Right ventricle myocardium inferior (tissue), 1 donor: ENCODE measurements around the gene C15orf40. TPM values are rescaled to one million over a fixed set of nuclear protein-coding genes. Genes with fewer than 3 reads are reported as not detected.

Experiments
- ATAC-seq: fragments of 200-7000 bp; cut with Tn5 transposase; one replicate; pipeline ENCODE4 v1.9.1; 2020; ENCODE audit warnings: mild to moderate bottlenecking, moderate library complexity
- DNase-seq: peaks from one replicate; pipeline ENCODE4 v3.0.0; 2021; ENCODE audit errors: missing footprints
- intact Hi-C: fragments of 100-400 bp; cut with DNase I; formaldehyde crosslinking; loops from one replicate; pipeline ENCODE4 v1.11.0; 2022
- total RNA-seq: library from RNA; stranded (reverse); fragmentation: NEBNext Ultra II Directional; extraction: Animal tissue kit (Norgen Biotek cat#: 25700); gene quantifications from one replicate; pipeline ENCODE4 v1.2.1, GENCODE V29; 2021
- donor health status: DM: no; HTN: yes; CAD: no; lungs with severe emphysema.

C15orf40 gene
- total RNA-seq, 1 donor from 2014 or later: 11.1 TPM

GRCh38 chr15:82999905-83000671 is 11.4 kb downstream of the C15orf40 start:
- DNase-seq: no peak
- ATAC-seq: peak; percentile 76
- intact Hi-C loops: loop anchor here (2.0 kb wide), 1 partner anchor 149 kb away; no protein-coding TSS in a partner anchor

- intact Hi-C loops: no loop called here
- no peak for ATAC-seq
These were observed 12.0 kb downstream of the C15orf40 start for GRCh38 chr15:82999426-82999825.

DNA sequence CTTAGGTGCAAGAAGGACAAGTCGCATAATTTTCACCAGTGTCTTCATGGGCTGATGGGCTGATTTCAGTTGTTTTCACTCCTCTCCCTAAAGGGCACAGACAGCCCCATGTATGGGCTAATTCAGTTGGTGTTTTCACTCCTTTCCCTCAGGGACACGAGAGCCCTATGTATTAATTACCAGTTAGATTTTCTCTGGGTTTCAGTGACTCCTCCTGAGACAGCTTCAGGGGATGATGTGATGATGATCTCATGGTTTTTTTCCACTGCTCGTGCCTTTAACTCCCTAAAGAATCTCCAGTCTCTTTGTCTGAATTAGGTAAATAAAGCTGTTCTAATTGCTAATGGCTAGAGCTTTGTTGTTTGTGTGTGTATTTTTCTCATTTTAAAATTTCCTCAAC is 15.5 kb downstream of the C15orf40 start:
- DNase-seq (no peak), ATAC-seq (no peak)
- intact Hi-C loops: no loop called here

More at GRCh38 chr15:82999426-82999825, 12.0 kb downstream of the C15orf40 start:
- no peak for DNase-seq

DNA sequence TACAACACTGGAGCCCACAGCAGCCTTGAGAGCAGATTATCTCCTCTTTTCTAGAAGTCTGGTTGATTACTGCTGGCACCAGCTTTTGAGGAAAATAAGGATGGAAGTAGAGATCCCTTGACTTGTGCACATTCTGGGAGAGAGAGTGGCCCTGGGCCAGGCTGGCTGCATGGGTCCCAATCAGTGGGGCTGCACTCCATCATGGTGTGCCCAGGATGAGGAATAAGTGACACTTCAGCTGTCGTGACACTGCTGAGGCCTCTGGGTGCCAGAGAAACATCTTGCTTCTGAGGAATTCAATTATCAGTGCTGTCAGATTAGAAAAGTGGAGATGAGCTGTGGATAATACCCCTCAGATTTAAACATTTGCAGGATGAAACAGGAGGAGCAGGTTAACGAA is 16.4 kb downstream of the C15orf40 start:
- intact Hi-C loops: no loop called here
- DNase-seq: no peak
- ATAC-seq: no peak

DNA sequence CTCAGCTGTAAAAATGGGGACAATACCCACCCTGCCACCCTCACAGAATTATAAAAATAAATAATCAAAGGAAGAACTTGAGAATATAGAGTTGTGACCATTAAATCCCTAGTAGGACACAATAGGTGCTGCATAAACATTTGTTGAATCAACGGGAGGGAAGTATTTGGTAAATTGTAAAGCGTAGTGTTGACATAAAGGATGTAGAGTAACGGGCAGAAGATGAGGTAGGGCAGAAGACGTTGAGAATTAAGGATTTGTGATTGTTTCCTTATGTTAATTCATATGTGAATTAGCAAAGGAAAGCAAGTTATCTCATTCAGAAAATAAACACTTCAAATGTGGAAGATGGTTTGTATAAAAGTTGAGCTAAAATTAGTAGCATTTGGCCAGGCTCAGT is 18.3 kb downstream of the C15orf40 start:
- DNase-seq (no peak), ATAC-seq (no peak)
- intact Hi-C loops: no loop called here

GRCh38 chr15:82992436-82992998 is 18.9 kb downstream of the C15orf40 start:
- DNase-seq (no peak), ATAC-seq (no peak)
- intact Hi-C loops: no loop called here

DNA sequence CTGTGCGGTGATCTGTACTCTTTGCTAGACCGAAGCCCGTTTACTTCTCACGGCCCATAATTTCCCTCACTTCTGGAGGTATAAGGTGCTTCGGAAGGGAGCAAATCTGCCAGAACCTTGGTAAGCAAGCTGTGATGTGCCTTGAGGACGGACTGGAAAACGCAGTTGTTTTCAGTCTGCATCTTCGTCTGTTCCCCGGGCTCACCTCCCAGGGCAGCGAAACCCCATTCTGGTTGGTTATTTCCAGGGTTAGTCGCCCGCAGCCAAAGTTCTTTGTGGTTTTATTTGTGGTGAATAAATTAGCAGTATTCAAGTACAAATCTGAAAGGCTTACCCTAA is 25.0 kb downstream of the C15orf40 start:
- ATAC-seq (no peak), DNase-seq (no peak)
- intact Hi-C loops: loop anchor here (10.0 kb wide), 1 partner anchor 232 kb away; no protein-coding TSS in a partner anchor

DNA sequence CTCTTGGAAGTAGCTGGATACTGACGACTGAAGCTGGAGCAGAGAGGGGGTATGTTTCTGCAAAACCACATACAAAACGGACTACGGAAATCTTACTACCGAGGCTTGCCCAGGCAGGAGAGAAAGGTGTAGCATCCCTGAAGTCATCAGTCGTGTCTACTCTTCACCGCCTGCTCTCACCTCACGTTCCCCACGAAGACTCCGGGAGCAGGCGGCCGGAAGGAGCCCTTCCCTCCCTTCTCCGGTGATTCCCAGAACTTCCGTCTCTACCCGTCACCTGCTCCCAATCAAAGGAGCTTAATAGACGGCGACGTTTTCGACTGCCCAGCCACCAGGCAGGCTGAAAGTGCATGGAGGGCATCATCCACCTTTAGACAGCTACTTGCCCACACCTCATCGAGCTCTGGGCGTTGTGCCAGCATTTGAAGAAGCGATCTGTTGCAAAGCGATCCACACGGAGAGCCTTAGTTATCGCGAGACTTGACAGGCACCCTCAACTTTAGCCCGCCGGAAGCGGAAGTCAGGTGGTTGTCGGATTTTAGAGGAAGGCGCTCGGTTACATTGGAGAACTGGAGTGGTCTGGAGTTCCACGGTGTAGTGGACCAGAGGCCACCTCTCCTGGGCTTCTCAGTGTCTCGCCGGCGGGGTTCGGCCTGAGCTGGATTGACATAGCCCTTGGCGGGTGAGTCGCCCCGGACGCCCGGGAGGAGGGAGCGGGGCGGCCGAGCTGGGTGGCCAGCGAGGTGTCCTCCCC is 25.6 kb downstream of the C15orf40 start, which contains the start of gene RAMAC:
TSS of gene RAMAC (plus strand) at position 523 of the 754 bp plus-strand sequence. CDS start 2,809 bp downstream, outside the sequence.
- ATAC-seq (peak; percentile 95), DNase-seq (peak; percentile 96)
- intact Hi-C loops: loop anchor here (10.0 kb wide), 1 partner anchor 231 kb away; no protein-coding TSS in a partner anchor

DNA sequence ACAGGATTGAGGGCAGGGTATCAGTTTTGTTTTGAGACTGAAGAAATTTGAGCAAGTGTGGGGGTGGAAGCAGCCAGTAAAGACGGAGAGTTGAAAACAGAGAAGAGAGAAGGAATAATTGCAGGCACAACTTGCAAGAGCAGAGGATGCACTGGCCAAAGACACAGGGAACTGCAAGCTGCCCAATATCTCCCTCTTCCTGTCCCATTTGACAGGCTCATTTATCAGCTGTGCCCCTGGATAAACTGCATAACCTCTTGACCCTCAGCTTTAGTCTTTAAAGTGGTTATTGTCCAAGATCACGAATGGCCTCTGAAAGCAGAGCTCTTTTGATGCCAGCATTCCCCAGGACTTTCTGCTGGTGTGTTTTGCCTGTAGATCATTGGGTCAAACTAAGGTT is 30.5 kb downstream of the C15orf40 start:
- intact Hi-C loops: loop anchor here (10.0 kb wide), 1 partner anchor 226 kb away; no protein-coding TSS in a partner anchor

DNA sequence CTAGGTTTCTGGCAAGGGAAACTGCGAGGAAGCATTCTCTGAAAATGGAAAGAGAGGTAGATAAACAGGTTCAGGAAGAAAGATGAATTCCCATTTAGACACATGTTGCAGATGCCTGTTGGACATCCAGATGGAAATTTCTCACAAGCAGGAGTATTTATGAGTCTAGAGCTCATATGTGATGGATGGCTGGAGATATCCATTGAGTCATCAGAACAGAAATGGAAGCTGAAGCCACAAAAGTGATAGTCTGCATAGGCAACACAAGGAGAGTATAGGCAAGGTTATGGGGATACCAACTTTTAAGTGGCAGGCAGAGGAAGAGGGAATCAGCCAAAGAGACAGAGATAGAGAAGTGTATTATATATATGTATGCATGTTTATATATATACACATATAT is 31.7 kb downstream of the C15orf40 start:
- intact Hi-C loops: loop anchor here (10.0 kb wide), 1 partner anchor 225 kb away; no protein-coding TSS in a partner anchor
- DNase-seq (no peak), ATAC-seq (no peak)

More for the DNA sequence above, 30.5 kb downstream of the C15orf40 start:
- DNase-seq (no peak), ATAC-seq (no peak)

DNA sequence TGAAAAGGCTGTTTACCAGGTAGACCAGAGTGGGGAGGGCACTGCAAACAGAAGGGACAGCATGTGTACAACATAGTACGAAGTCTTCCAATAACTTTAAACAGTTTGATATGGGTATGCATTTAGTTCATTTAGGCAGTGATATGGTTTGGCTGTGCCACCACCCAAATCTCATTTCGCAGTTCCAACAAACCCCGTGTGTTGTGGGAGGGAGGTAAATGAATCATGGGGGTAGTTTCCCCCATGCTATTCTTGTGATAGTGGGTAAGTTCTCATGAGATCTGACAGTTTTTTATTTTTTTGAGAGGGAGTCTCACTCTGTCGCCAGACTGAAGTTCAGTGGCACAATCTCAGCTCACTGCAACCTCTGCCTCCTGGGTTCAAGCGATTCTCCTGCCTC is 33.0 kb downstream of the C15orf40 start:
- DNase-seq: no peak
- intact Hi-C loops: no loop called here
- ATAC-seq: no peak

DNA sequence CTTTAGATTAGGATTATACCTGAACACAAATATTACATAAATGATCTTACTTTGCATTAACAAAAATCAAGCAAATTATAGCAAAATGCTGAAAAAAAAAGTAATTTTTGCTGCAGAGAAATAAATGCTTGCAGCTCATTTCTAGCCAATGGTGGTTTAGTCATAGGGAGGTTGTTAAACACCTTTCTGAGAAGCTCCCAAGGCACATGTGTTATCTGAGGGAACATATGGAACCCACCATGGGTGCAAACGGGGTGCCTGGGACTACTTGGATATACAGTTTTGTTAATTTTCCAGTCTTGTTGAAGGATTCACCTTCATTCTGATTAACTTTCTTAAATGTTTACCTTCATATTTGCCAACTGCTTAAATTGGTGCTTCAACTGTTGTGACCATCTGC is 34.4 kb downstream of the C15orf40 start:
- DNase-seq: no peak
- ATAC-seq: no peak
- intact Hi-C loops: no loop called here

DNA sequence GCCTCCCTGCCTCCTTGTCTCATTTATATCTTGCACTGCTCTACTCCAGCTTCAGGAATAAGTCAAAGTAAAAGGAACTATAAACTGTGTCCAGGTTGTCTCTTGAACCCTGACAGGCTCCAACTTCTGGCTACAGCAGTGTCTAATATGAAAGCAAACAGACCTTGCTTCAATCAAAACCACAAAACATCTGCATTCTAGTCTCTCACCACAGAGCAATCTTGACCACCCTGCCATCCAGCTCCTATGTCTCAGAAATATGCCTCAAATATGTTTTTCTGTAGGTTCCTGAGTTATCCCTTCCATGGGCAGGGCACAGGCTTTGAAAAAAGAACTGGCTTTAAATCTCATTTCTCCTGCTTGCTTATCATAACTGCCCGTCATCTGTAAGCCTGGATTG is 38.4 kb downstream of the C15orf40 start:
- intact Hi-C loops: no loop called here
- ATAC-seq: no peak

GRCh38 chr15:82971218-82971984 is 40.0 kb downstream of the C15orf40 start:
- intact Hi-C loops: no loop called here
- peak; percentile 64 for ATAC-seq

More for the DNA sequence above, 38.4 kb downstream of the C15orf40 start:
- no peak for DNase-seq

DNA sequence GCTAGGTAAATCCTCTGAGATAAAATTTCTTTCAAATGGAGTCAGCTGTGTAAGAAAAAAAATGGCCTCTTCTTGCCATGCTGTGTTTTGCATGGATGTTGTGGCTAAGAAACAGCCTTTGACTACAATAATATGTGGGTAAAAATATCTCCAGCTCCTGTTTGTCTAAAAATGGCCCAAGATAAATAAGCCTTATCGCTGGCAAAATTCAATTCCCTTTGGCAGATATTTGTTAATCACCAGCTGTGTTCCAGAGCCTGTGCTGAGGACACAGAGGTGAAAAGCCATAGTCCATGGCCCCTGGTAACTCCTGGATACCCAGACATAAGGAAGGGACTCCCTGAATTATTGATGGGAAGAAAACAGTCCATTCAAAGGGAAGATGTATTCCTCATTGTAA is 40.7 kb downstream of the C15orf40 start:
- ATAC-seq (peak; percentile 58), DNase-seq (no peak)
- intact Hi-C loops: no loop called here

More at GRCh38 chr15:82971218-82971984, 40.0 kb downstream of the C15orf40 start:
- DNase-seq: no peak

- intact Hi-C loops: no loop called here
These were observed 41.3 kb downstream of the C15orf40 start for GRCh38 chr15:82970078-82970686.

DNA sequence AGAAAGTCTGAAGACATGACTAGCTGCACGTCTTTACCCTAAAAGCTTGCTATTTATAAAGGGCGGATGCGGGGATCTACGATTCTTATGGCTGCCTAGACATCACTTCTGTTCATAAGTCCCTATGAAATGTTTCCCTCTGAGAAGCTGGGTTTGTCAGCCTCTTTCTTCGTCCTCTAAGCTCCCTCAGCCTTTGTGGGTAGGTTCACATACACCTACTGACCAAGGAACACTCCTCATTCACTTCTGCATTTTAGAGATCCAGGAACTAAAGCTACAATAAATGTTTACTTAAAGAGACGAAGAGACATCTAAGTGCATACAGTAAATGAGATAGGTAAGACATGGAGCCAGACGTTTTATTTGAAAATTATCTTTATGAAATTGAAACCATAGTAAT is 42.1 kb downstream of the C15orf40 start:
- ATAC-seq (no peak), DNase-seq (no peak)
- intact Hi-C loops: no loop called here

More at GRCh38 chr15:82970078-82970686, 41.3 kb downstream of the C15orf40 start:
- DNase-seq: no peak
- ATAC-seq: no peak

DNA sequence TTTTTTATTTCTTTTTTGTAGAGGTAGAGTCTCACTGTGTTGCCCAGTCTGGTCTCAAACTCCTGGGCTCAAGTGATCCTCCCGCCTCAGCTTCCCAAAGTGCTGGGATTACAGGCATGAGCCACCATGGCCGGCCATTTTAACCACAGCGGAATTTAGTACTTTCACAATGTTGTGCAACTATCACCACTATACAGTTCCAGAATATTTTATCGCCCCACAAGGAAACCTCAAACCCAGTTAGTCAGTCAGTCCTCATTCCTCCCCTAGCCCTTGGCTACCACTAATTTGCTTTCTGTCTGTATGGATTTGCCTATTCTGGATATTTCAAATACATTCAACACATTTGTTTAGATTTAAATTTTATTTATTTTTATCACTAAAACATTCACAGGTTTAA is 43.4 kb downstream of the C15orf40 start:
- intact Hi-C loops: no loop called here
- no peak for ATAC-seq

More for the DNA sequence above, 43.4 kb downstream of the C15orf40 start:
- DNase-seq: no peak
